VCaP (cell line): ENCODE results near the gene CBR4.
"Not testable (repeated sequence)": the region's sequence is repeated elsewhere in the genome, so short reads cannot be mapped to it uniquely, and the experiment has no call there.

ENCODE experiments used
- H3K27ac ChIP-seq: fragments of 450-650 bp; 2 replicates; pipeline ENCODE4 v1.5.1; 2017
- TF ChIP-seq, protein P1 (sequence below): fragments of 450-650 bp; conservative IDR thresholded peaks from 2 replicates; pipeline ENCODE4 v1.5.1; 2017; ENCODE audit warnings: mild to moderate bottlenecking, moderate library complexity

Gene CBR4

DNA sequence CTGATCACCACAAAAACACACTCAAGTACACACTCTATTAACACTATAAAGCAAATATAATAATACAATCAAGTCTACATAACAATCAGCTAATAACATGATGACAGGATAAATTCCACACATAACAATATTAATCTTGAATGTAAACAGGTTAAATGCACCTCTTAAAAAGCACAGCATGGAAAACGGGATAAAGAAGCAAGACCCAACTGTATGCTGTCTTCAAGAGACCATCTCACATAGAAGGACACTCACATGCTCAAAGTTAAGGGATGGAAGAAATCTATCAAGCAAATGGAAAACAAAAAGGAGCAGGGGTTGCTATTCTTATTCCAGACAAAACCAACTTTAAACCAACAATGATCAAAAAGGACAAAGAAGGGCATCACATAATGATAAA lies 28.1 kb downstream of the CBR4 start:
- no peak overlapping the region for H3K27ac ChIP-seq
- TF ChIP-seq, protein P1, sequence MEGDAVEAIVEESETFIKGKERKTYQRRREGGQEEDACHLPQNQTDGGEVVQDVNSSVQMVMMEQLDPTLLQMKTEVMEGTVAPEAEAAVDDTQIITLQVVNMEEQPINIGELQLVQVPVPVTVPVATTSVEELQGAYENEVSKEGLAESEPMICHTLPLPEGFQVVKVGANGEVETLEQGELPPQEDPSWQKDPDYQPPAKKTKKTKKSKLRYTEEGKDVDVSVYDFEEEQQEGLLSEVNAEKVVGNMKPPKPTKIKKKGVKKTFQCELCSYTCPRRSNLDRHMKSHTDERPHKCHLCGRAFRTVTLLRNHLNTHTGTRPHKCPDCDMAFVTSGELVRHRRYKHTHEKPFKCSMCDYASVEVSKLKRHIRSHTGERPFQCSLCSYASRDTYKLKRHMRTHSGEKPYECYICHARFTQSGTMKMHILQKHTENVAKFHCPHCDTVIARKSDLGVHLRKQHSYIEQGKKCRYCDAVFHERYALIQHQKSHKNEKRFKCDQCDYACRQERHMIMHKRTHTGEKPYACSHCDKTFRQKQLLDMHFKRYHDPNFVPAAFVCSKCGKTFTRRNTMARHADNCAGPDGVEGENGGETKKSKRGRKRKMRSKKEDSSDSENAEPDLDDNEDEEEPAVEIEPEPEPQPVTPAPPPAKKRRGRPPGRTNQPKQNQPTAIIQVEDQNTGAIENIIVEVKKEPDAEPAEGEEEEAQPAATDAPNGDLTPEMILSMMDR = no peak

DNA sequence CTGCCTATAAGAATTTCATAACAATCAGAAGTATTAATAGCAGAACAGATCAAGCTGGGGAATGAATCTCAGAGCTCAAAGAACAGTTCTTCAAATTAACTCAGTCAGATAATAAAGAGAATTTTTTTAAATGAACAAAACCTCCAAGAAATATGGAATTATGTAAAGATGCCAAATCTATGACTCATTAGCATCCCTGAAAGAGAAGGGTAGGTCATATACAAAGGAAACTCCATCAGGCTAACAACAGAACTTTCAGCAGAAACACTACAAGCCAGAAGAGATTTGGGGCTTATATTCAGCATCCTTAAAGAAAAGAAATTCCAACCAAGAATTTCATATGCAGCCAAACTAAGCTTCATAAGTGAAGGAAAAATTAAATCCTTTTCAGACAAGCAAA lies 28.6 kb downstream of the CBR4 start:
- TF ChIP-seq, protein P1 = no peak
- H3K27ac ChIP-seq = no peak overlapping the region

DNA sequence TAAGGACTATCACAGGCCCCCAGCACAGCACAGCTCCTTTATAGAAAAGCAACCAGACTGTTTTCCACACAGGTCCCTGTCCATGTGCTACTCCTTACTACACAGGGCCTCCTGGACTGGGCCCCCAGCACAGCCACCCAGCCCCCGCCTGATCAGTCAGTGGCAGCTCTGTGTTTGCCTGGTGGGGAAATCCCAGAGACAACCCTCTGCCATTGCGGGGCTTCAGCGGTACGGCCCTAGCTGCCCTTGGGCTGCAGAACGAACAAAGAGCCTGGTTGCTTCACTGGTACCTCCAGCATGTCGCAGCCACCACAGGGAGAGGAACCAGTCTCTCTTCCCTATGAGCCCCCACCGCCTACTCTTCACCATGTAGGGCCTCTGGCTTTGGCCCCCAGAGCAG lies 30.7 kb downstream of the CBR4 start:
- TF ChIP-seq, protein P1 = no peak
- no peak overlapping the region for H3K27ac ChIP-seq

DNA sequence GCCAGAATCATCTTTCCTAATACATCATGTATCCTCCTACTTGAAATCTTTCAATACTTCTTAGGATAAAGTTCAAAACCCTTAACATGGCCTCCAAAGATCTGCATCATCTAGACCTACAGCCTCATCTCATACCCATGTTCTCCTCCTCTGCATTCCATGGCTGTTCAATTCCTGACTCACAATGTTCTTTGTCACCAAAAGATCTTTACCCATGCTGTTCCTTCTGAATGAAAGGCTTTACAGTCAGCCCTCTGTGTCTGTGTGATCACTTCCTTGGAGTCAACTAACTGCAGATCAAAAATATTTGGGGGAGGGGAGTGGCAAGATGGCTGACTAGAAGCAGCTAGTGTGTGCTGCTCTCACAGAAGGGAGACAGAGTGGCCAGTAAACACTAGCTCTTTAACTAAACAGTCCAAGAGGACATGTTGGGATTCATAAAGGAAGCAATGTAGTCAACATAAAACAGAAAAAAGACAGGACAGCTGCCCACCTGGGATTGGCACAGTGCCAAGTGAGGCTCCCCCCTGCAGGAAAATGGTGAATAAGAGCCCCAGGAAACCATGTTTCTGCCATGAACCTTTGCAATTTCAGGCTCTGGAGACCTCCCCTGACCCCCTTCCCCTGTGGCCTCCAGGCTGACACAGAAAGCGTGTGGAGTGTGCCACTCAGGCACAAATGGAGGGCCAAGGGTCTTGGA lies 31.9 kb downstream of the CBR4 start:
- no peak overlapping the region for H3K27ac ChIP-seq

DNA sequence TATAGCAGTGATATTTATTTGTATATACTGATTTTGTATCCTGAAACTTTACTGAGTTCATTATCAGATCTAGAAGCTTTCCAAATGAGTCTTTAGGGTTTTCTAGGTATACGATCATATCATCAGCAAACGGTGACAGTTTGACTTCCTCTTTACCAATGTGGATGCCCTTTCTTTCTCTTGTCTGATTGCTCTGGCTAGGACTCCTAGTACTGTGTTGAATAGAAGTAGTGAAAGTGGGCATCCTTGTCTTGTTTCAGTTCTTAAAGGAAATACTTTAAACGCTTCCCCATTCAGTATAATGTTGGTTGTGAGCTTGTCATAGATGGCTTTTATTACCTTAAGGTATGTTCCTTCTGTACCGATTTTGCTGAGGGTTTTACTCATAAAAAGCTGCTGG lies 37.5 kb downstream of the CBR4 start:
- TF ChIP-seq, protein P1 = no peak
- H3K27ac ChIP-seq = no peak overlapping the region

More for the DNA sequence above, 31.9 kb downstream of the CBR4 start:
- TF ChIP-seq, protein P1 = no peak

DNA sequence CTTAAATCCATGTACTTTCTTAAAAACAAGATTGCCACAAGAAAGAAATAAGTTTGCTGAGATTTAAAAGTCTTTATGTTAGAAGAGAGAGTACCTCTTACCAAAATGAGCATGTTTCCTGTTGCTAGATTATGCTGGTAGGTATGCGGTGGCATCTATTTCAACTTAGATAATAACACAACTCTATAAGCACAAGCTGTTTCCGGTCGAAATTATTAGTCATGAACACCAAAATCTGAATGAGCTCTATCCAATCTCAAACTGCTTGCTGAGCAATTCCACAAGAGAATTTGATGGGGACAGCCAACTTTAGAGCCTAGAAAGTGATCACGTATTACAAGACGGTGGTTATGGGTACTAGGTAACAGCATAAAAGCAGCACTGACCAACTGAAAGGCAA lies 49.3 kb downstream of the CBR4 start:
- TF ChIP-seq, protein P1 = no peak
- no peak overlapping the region for H3K27ac ChIP-seq

DNA sequence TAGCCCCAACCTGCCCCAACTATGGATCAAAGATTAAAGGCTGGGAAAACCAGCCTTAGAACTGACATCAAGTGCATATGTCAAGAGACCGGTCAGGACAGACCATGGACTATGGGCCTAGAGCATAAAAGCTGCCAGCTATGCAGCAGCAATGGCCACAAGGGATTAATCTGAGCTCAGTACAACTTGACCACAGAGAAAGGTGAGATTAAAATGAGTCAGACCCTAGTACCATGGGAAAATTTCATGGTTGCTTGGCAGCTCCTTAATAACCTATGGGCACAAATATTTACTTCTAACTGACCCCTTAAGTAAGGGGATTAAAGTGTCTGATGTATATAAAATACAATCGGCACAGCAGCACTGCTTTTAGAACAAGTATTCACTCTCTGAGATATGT lies 54.4 kb downstream of the CBR4 start:
- TF ChIP-seq, protein P1 = no peak
- no peak overlapping the region for H3K27ac ChIP-seq

DNA sequence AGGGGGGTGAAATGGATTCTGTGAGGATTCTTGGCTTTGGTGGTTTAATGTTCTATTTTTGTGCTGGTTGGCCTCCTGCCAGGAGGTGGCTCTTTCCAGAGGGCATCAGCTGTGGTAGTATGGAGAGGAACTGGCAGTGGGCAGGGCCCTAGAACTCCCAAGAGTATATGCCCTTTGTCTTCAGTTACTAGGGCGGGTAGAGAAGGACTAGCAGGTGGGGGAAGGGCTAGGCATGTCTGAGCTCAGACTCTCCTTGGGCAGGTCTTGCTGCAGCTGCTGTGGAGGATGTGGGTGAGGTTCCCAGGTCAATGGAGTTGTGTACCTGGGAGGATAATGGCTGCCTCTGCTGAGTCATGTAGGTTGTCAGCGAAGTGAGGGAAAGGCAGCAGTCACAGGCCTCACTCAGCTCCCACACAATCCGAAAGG lies 57.2 kb downstream of the CBR4 start:
- not testable (repeated sequence) for H3K27ac ChIP-seq
